DOHH2 (cell line): ENCODE measurements around the gene MRTFB.

Source experiments
- H3F3A ChIP-seq: fragments of 200-600 bp; sonication (generic), shearing (Covaris generic); 2 replicates; pipeline ENCODE4 v1.6.0; 2016; ENCODE audit warnings: antibody characterized with exemption, mild to moderate bottlenecking; ENCODE audit not compliant: control insufficient read depth, insufficient read depth
- H3K27ac ChIP-seq: fragments of 200-600 bp; sonication (generic); 2 replicates; pipeline ENCODE4 v1.5.1; 2014; ENCODE audit warnings: low read depth, mild to moderate bottlenecking, low read length, moderate library complexity
- H3K27me3 ChIP-seq: fragments of 200-600 bp; sonication (generic); 2 replicates; pipeline ENCODE4 v1.6.1; 2014; ENCODE audit warnings: mild to moderate bottlenecking, low read length, mixed read lengths; ENCODE audit not compliant: control insufficient read depth
- H3K36me3 ChIP-seq: fragments of 200-600 bp; sonication (generic); 2 replicates; pipeline ENCODE4 v1.6.1; 2014; ENCODE audit warnings: mild to moderate bottlenecking, low read length, moderate library complexity, mixed read lengths; ENCODE audit not compliant: control insufficient read depth
- H3K4me1 ChIP-seq: fragments of 200-600 bp; sonication (generic); 2 replicates; pipeline ENCODE4 v1.6.1; 2014; ENCODE audit warnings: mild to moderate bottlenecking, low read length, mixed read lengths; ENCODE audit not compliant: control insufficient read depth
- H3K4me2 ChIP-seq: fragments of 200-600 bp; sonication (generic); 2 replicates; pipeline ENCODE4 v1.6.0; 2014; ENCODE audit warnings: mild to moderate bottlenecking, low read length, moderate library complexity
- H3K4me3 ChIP-seq: fragments of 200-600 bp; sonication (generic); 2 replicates; pipeline ENCODE4 v1.5.1; 2014; ENCODE audit warnings: mild to moderate bottlenecking, low read length, mixed read lengths
- H3K79me2 ChIP-seq: fragments of 200-600 bp; sonication (generic); 2 replicates; pipeline ENCODE4 v1.6.1; 2014; ENCODE audit warnings: mild to moderate bottlenecking, low read length, mixed read lengths; ENCODE audit not compliant: control insufficient read depth
- H3K9me2 ChIP-seq: fragments of 200-600 bp; sonication (generic); replicated peaks from 2 replicates; pipeline ENCODE4 v1.6.1; 2014; ENCODE audit warnings: mild to moderate bottlenecking, low read length, mixed read lengths; ENCODE audit not compliant: control insufficient read depth
- H3K9me3 ChIP-seq: fragments of 200-600 bp; sonication (generic); 2 replicates; pipeline ENCODE4 v1.6.1; 2014; ENCODE audit warnings: antibody characterized with exemption, low read length, mixed read lengths; ENCODE audit not compliant: control insufficient read depth, insufficient read depth
- H4K20me1 ChIP-seq: fragments of 200-600 bp; sonication (generic); 2 replicates; pipeline ENCODE4 v1.6.0; 2014; ENCODE audit warnings: low read depth, mild to moderate bottlenecking, antibody characterized with exemption, low read length, moderate library complexity; ENCODE audit not compliant: control insufficient read depth, insufficient read depth
- CTCF ChIP-seq: fragments of 200-600 bp; sonication (generic); IDR thresholded peaks from one replicate; pipeline ENCODE4 v1.5.1; 2014; ENCODE audit warnings: antibody characterized with exemption, mild to moderate bottlenecking, low read depth, low read length; ENCODE audit not compliant: poor library complexity, severe bottlenecking
- EZH2phosphoT487 ChIP-seq: fragments of 200-600 bp; sonication (generic); IDR thresholded peaks from 2 replicates; pipeline ENCODE4 v1.6.1; 2017; ENCODE audit warnings: borderline replicate concordance, mild to moderate bottlenecking, antibody characterized with exemption, low read length, moderate library complexity, mixed read lengths

The MRTFB gene

GRCh38 chr16:14248791-14249190, 177.7 kb downstream of the MRTFB start:
- Histone ChIP-seq H3K27me3 (no peaks in the 10 kb centered on the region), H3K36me3 (peaks cover 25% of the 10 kb centered on the region), H3K9me2 (no peaks in the 10 kb centered on the region), H3K79me2 (no peaks in the 10 kb centered on the region), H4K20me1 (no peaks in the 10 kb centered on the region), H3K27ac (no peak overlapping the region), H3K4me1 (no peaks in the 10 kb centered on the region), H3K4me2 (no peak overlapping the region), H3K9me3 (no peaks in the 10 kb centered on the region), H3F3A (no peaks in the 10 kb centered on the region), H3K4me3 (no peak overlapping the region)
- TF ChIP-seq CTCF (no peak), EZH2phosphoT487 (no peak)

- Histone ChIP-seq H3K4me3 (no peak overlapping the region), H3K9me2 (no peaks in the 10 kb centered on the region), H3K27ac (no peak overlapping the region), H3K27me3 (no peaks in the 10 kb centered on the region), H3K4me2 (no peak overlapping the region), H3K9me3 (no peaks in the 10 kb centered on the region), H3K79me2 (no peaks in the 10 kb centered on the region), H3K4me1 (no peaks in the 10 kb centered on the region), H4K20me1 (no peaks in the 10 kb centered on the region), H3F3A (no peaks in the 10 kb centered on the region), H3K36me3 (peaks cover 25% of the 10 kb centered on the region)
- TF ChIP-seq EZH2phosphoT487 (no peak), CTCF (peak; percentile 95)
Measured at GRCh38 chr16:14249291-14250032, 178.3 kb downstream of the MRTFB start.

GRCh38 chr16:14251419-14251818, 180.3 kb downstream of the MRTFB start:
- Histone ChIP-seq H3K4me3 (no peak overlapping the region), H3K9me3 (no peaks in the 10 kb centered on the region), H3K27me3 (no peaks in the 10 kb centered on the region), H3K9me2 (no peaks in the 10 kb centered on the region), H3K79me2 (no peaks in the 10 kb centered on the region), H3F3A (no peaks in the 10 kb centered on the region), H3K4me2 (no peak overlapping the region), H3K27ac (no peak overlapping the region), H3K4me1 (no peaks in the 10 kb centered on the region), H4K20me1 (no peaks in the 10 kb centered on the region), H3K36me3 (peaks cover 24% of the 10 kb centered on the region)
- no peak for TF ChIP-seq EZH2phosphoT487
- TF ChIP-seq CTCF: no peak
